HG02588 (cell line): Measurements from ENCODE around the gene SH3BP2.

Experiments used
- ATAC-seq: cut with Tn5 transposase; IDR thresholded peaks from one replicate; pipeline ENCODE4 v1.9.1; 2021; ENCODE audit warnings: mild to moderate bottlenecking, moderate library complexity; ENCODE audit not compliant: unreplicated experiment

Gene SH3BP2

DNA sequence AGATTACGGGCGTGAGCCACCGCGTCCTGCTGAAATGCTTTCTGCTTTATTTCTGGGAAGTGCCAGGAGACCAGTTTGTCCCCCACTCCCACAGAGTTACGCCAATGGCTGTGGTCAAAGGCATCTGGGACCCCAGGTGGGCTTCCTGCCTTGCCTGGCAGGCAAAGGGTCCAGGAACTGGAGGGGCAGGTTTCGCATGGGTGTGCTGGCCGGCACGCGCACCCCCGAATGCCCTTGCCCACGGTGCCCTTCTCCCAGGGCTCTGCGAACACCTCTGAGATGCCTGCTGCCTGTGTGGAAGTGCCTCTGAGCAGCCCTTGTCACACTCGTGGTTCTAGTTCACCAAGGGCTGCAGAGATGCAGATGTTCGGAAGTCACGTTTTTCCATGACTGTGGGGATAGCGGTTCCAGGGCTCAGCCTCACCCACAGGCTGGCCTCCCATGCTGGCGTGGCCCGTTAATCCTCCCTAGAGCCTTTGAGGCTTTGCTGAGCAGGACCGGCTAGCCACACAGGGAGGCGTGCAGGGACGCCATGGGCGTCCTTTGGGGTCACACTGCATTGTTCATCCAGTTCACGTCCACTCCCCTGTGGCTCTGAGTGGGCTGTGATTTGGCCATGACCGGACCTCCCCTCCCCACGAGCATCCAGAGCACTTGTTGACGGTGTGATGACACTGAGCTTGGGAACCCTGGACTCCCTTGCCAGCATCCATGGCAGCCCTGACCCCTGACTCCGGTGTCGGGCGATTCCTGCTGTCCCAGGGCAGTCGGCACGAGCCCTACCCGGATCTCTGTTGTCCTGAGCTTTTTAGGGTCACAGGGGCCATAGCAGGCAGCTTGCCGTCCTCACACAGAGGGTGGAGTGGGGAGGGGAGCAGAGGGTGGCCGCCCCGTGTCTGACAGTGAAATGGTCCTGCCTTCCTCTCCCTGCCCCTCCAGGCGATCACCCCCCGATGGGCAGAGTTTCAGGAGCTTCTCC lies 38.0 kb downstream of the SH3BP2 start:
- ATAC-seq = no peak

DNA sequence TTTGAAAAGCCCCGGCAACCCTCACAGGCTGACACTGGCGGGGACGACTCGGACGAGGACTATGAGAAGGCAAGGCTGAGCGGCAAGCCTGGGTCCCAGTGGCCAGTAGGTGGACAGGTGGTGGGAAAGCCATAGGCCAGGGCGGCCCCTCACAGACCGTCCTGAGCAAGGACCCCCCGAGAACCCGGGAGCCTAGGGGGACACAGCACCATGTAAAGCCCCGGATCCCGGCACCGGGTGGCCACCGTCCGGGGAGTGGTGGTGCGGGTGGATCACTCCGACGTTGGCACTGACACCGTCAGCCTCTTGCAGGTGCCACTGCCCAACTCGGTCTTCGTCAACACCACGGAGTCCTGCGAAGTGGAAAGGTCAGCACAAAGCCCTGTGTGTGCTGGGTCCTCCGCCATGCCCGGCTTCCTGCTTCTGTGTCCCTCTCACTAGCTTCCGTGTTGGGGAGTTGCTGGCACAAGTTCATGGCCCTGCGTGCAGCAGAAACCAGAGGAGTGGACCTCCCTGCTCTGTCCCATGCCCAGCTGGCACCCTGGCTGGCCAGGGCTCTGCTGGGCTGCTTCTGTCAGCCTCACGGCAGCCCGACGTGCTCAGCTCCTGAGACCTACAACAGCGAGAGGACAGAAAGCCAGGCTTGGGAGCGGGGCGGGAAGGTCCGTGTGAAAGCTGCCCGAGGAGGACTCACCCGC lies 38.9 kb downstream of the SH3BP2 start:
- ATAC-seq = no peak

DNA sequence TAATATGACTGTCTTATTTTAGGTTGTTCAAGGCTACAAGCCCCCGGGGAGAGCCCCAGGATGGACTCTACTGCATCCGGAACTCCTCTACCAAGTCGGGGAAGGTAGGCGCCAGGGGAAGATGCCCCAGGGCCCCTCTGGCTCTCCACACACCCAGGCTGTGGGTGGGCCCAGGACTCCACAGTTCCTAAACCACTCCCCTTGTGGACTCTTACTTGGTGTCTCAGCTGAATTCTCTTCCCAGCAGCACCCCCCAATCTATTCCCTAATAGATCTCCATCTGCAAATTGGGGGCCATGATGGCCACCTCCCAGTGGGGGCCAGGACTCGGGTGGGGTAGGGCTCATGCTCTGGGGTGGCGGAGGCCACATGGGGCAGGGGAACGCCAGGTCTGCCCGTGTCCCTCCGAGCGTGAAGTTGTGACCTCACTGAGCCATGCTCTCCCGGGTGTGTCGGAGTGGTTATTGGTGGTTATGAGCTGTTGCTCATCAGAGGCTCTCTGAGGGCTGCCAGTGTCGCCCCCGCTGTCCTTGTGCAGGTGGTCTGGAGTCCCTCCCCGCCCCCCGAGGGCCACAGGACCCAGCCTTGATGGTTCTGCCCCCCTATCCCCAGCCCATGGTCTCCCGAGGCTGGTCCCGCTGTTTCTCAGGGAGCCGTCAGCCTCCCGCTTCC lies 39.6 kb downstream of the SH3BP2 start:
- ATAC-seq = peak; percentile 65

- ATAC-seq = no peak
These were observed 40.2 kb downstream of the SH3BP2 start for GRCh38 chr4:2832981-2833670.

DNA sequence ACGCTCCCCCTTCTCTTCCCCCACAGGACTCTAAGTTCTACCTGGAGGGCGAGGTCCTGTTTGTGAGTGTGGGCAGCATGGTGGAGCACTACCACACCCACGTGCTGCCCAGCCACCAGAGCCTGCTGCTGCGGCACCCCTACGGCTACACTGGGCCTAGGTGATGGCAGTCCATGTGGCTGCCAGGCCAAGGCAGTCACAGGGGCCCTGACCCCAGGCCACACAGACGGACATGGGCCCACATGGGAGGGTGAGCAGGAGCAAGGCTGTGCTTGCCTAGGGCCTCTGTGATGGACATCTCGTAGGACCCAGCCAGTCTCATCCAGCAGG lies 40.8 kb downstream of the SH3BP2 start:
- no peak for ATAC-seq

GRCh38 chr4:2834001-2834921 lies 41.4 kb downstream of the SH3BP2 start:
- no peak for ATAC-seq

GRCh38 chr4:2835978-2836377 lies 43.1 kb downstream of the SH3BP2 start:
- ATAC-seq = no peak

DNA sequence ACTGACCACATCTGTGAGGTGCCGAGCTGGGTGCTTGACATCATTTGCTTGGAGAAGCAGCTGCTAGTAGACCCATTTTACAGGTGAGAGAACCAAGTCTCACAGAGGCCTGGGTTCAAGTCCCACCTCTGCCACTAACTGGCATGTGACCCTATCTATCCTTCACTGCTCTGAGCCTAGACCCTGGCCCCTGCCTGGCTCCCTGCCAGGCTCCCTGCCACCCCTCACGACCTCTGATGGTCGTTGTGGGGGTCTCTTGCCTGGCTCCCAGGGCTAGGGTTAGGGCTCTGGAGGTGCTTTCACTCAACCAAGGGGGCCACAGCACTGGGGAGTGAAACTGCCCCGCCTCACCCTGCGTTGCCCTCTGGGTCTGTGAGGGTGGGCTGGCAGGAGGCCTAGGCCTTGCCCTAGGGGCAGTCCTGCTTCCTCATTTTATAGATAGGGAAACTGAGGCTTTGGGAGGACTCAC lies 43.5 kb downstream of the SH3BP2 start:
- no peak for ATAC-seq

DNA sequence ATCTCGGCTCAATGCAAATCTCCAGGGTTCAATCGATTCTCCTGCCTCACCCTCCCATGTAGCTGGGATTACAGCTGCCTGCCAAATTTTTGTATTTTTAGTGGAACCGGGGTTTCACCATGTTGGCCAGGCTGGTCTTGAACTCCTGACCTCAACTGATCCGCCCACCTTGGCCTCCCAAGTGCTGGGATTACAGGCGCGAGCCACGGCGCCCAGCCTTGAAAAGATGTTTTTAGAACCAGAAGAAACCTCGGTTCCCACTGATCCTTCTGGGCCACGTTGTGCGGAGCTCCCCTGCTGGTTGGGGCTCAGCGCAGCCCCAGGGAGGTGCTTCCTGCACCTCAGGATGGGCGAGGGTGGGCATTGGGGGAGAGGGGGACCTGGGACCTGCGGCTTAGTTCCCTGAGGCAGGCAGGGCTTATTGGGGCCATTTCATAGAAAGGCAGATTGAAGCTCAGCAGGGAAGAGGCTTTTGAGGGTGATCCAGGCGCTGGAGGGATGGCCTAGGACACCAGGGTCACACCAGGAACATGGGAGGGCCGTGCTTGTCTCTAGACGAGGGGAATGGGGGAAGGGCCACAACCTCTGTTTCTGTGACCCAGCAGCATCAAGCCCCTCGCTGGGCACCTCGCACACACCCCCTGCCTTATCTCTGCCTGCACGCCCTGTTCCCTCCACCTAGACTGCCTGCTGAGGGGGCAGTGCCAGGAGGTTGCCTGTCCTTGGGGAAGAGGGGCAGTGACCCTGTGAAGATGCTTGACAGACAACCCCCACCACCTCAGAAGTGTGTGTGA lies 44.4 kb downstream of the SH3BP2 start:
- no peak for ATAC-seq

- no peak for ATAC-seq
These were observed 45.1 kb downstream of the SH3BP2 start for GRCh38 chr4:2837904-2838496.

- ATAC-seq = no peak
These were observed 46.2 kb downstream of the SH3BP2 start for GRCh38 chr4:2839060-2839459.

GRCh38 chr4:2842687-2843262 lies 49.9 kb downstream of the SH3BP2 start:
- ATAC-seq = no peak

DNA sequence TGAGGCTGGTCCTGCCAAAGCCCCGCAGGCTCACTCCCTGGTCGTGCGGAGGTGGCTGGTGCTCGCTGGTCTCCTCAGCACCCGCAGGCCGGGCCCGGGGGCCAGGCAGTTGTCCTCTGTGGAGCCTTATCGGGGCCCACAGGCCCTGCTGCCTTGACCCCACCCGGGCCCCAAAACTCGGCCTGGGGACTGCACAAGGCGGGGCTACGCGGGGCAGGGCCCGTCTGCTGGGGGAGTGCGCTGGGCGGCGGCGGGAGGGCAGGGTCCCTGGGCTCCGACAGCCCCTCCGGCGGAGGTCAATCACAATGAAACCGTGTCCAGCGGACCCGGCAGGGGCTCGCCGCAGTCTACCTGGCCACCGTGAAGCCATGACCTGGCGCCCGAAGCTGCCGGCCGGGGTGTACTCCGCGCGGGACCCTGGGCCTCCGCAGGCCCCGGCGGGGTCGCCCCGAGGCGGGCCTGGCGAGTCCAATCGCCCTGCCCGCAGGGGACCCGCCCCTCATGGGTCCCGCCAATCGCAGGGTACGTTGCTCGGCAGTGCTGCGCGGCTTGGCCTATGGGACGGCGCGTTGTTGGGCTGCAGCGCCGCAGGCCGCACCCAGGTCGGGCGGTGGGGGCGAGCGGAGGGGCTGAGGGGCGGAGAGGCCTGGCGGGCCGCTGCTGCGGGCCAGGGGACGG lies 50.5 kb downstream of the SH3BP2 start, which contains the start of gene ADD1:
ADD1 (plus strand) TSS at position 582 of the 678 bp plus-strand sequence. CDS start 32,072 bp downstream, outside the sequence.
- ATAC-seq = peak; percentile 84

DNA sequence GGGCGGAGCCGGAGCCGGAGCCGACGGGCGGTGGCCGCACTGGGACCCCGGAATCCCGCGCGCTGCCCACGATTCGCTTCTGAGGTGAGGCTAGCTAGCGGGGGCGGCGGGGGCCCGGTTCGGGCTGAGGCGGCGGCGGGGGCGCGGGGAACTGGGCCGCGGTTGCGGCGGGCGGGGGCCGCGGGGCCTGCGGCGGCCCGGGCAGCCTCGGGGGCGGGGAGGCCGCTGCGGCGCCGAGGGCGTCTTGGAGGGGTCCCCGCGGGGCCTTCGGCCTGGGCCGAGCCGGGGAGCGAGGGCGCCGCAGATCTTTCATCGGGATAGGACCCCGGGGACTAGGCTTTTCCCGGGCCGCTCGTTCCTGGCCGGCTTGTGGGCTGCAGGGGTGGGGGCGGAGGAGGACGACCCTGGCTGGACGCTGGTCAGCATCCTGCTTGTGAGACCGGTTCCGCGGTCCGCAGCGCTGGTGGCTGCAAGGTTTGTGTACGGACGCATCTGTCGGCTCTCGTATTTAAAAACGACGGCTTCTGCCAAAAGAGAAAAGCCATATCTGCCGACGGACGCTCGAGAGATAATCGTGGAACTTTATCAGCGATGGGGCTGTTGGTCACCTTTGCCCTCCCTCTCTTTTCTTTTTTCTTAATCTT lies 51.2 kb downstream of the SH3BP2 start:
- ATAC-seq = peak; percentile 20

GRCh38 chr4:2846172-2846571 lies 53.3 kb downstream of the SH3BP2 start:
- no peak for ATAC-seq

DNA sequence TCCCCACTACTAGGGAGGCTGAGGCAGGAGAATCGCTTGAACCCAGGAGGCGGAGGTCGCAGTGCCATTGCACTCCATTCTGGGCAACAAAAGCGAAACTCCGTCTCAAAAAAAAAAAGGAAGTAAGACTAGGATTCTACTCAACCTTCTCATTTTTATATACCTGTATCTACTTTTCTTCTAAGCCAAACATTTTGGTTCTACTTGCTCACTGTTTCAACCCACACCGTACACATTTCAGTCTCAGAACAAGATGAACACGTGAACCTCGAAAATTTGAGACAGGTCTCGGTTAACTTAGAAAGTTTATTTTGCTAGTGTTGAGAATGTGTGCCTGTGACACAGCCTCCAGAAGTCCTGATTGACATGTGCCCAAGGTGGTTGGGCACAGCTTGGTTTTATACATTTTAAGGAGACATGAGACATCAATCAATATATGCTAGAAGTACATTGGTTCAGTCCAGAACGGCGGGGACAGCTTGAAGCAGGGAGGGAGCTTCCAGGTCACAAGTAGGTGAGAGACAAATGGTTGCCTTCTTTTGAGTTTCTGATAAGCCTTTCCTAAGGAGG lies 54.5 kb downstream of the SH3BP2 start:
- ATAC-seq = no peak

DNA sequence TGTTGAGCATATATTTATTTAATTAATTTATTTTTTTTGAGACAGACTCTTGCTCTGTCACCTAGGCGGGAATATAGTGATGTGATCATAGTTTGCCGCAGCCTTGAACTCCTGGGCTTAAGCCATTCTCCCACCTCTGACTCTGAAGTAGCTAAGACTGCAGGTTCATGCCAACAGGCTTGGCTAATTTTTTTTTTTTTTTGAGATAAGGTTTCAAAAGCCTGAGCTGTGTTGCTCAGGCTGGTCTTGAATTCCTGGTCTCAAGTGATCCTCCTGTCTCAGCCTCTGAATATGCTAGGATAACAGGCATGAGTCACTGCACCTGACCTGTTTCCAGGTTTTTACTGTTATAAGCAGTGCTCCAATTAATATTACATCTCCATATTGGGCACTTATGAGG lies 55.6 kb downstream of the SH3BP2 start:
- ATAC-seq = no peak
